Activated gamma-delta T cell treated with Interleukin-2 at 50 U/mL for 16 hours (primary cell): Measurements from ENCODE around the gene TMEM204.

Experiments
- DNase-seq: peaks from one replicate; pipeline ENCODE4 v3.0.0-alpha.2; 2020

The TMEM204 gene

DNA sequence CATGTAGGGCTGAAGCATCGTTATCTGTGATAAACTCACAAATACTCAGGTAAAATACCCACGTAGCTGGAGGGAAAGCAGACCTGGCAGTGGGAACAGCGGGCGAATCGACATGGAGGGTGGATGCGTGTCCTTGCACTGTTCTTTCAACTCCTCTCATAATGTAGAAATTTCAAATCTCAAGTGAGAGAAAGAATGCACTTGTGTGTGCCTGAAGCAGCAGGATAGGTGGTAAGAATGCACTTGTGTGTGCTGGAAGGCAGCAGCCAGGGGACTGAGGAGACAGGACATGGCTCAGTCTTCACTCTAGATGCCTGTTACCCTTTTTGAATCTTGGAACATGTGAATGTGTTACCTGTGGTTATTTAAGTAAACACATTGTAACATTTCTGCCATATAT lies 68.0 kb downstream of the TMEM204 start:
- no peak for DNase-seq

DNA sequence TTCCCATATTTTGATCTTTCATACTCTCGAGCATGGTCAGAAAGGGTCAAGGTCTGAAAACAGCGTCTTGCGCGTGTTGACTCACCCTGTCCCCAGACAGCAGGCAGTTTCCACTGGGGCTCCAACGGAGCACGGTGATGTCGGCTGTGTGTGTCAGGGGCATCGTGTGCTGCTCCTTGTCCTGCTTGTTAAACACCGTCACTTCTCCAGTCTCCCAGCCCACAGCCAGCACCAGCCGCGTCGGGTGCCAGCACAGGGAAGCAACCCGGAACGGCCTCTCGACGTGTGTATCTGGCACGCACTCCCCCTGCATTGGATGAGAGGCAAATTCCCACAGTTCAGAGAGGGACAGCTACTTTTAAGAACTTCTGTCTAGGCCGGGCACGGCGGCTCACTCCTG lies 68.8 kb downstream of the TMEM204 start:
- no peak for DNase-seq
